HepG2 (cell line): ENCODE results near the gene ZNG1C. TPM values are rescaled to one million over a fixed set of nuclear protein-coding genes. Genes with fewer than 3 reads are reported as not detected.
"Not testable (repeated sequence)": the region's sequence is repeated elsewhere in the genome, so short reads cannot be mapped to it uniquely, and the experiment has no call there.

ENCODE experiments used
- ATAC-seq: fragments of 200-7000 bp; cut with Tn5 transposase; 3 replicates; pipeline ENCODE4 v1.9.1; 2020; ENCODE audit warnings: mild to moderate bottlenecking, moderate library complexity
- BruUV-seq: library from RNA; stranded (reverse); fragments of 400-500 nt; replicated peaks from 2 replicates; lab custom pipeline; 2021; lab: Mats Ljungman, UMichigan
- CTCF ChIA-PET: fragments of 300-600 bp; formaldehyde crosslinking; extraction: SDS; loops from one replicate; lab custom pipeline; 2021; ENCODE audit warnings: low total read pairs, inconsistent platforms, low intra/inter-chr PET ratio; lab: Yijun Ruan, JAX
- POLR2A ChIA-PET: fragments of 350-600 bp; sonication (Branson Sonifier 250); formaldehyde crosslinking; loops from one replicate; lab custom pipeline; 2020; ENCODE audit warnings: antibody characterized with exemption, inconsistent platforms; lab: Yijun Ruan, JAX
- DNase-seq: peaks from one replicate; pipeline ENCODE4 v3.0.0-alpha.2; 2015; ENCODE audit warnings: low spot score
- FAIRE-seq: peaks from 3 replicates; lab custom pipeline; 2011; peaks lifted over from hg19 to GRCh38; lab: Jason Lieb, UNC
- H2AFZ ChIP-seq: one replicate; pipeline ENCODE4 v1.6.1; 2011; ENCODE audit warnings: low read length, inconsistent platforms
- H3K27ac ChIP-seq: fragments of 300-600 bp; 3 replicates; pipeline ENCODE4 v1.8.0; 2011; ENCODE audit warnings: mixed run types, mild to moderate bottlenecking, mixed read lengths, low read length, inconsistent platforms; ENCODE audit not compliant: insufficient read depth; ENCODE audit errors: extremely low read length
- H3K27me3 ChIP-seq, 2 experiments: fragments of 200-600 bp in 1 of 2; 2 replicates in 1 of 2; 3 replicates in 1 of 2; pipeline versions ENCODE4 v1.6.0 to v1.8.0; 2011; ENCODE audit warnings: low read length in 2 of 2, mild to moderate bottlenecking in 2 of 2, moderate library complexity in 2 of 2, inconsistent platforms in 1 of 2; ENCODE audit not compliant: insufficient read depth in 2 of 2, control insufficient read depth in 1 of 2
- H3K36me3 ChIP-seq, 2 experiments: fragments of 200-600 bp in 1 of 2; replicated peaks in 1 of 2; 2 replicates in 1 of 2; 3 replicates in 1 of 2; pipeline versions ENCODE4 v1.5.1 to v1.8.0; 2011; ENCODE audit warnings: low read length in 2 of 2, inconsistent platforms in 1 of 2; ENCODE audit not compliant: insufficient read depth in 2 of 2, control insufficient read depth in 1 of 2
- H3K4me1 ChIP-seq: 2 replicates; pipeline ENCODE4 v1.5.1; 2012; ENCODE audit warnings: low read length, inconsistent platforms; ENCODE audit not compliant: insufficient read depth
- H3K4me2 ChIP-seq: 2 replicates; pipeline ENCODE4 v1.6.0; 2011; ENCODE audit warnings: low read depth, low read length, inconsistent platforms
- H3K4me3 ChIP-seq, 3 experiments: fragments of 200-600 bp in 1 of 3; sonication (generic), shearing (Covaris generic) in 1 of 3; replicated peaks in 1 of 3; 2 replicates each; pipeline ENCODE4 v1.5.1; 2011 to 2016; ENCODE audit warnings: low read length in 3 of 3, inconsistent platforms in 2 of 3, low read depth in 2 of 3, mild to moderate bottlenecking in 2 of 3, control low read depth in 1 of 3, mixed read lengths in 1 of 3; ENCODE audit not compliant: insufficient read depth in 1 of 3
- H3K79me2 ChIP-seq: one replicate; pipeline ENCODE4 v1.6.1; 2011; ENCODE audit warnings: low read length, inconsistent platforms; ENCODE audit not compliant: insufficient read depth
- H3K9ac ChIP-seq: 2 replicates; pipeline ENCODE4 v1.6.0; 2011; ENCODE audit warnings: mild to moderate bottlenecking, low read depth, low read length, inconsistent platforms; ENCODE audit not compliant: insufficient read depth
- H3K9me3 ChIP-seq: 2 replicates; pipeline ENCODE4 v1.5.1; 2012; ENCODE audit warnings: mild to moderate bottlenecking, low read length
- H4K20me1 ChIP-seq: 2 replicates; pipeline ENCODE4 v1.6.0; 2011; ENCODE audit warnings: inconsistent platforms, mild to moderate bottlenecking, low read length, moderate library complexity; ENCODE audit not compliant: insufficient read depth
- WGBS: methylation state at CpG from one replicate; pipeline ENCODE4 v1.1.6; 2017; ENCODE audit warnings: low lambda C conversion rate; 5-methylcytosine and 5-hydroxymethylcytosine counted together
- in situ Hi-C: cut with HindIII; loops from 2 replicates; pipeline ENCODE4 v1.10.0; 2017; ENCODE audit warnings: low pct_unique_long_range_greater_than_20kb; ENCODE audit not compliant: extremely low pct_ligation_motif_present
- intact Hi-C: fragments of 100-400 bp; cut with micrococcal nuclease; formaldehyde crosslinking; loops from one replicate; pipeline ENCODE4 v1.10.0; 2022; ENCODE audit not compliant: unreplicated experiment
- polyA plus RNA-seq, 8 experiments: library from polyadenylated mRNA; depleted of rRNA in 3 of 8; stranded (reverse) in 7 of 8; unstranded in 1 of 8; fragments of >200 nt; fragmentation: Illumina TruSeq in 4 of 8; extraction: Trizol in 4 of 8; gene quantifications; 2 replicates each; pipeline versions ENCODE4 v1.2.1 to v1.2.3, GENCODE V29; 2011 to 2016; ENCODE audit warnings: low read depth in 4 of 8, missing spikeins in 1 of 8, mixed read lengths in 1 of 8; ENCODE audit not compliant: insufficient read depth in 1 of 8
- total RNA-seq, 5 experiments: library from RNA; depleted of rRNA; stranded (reverse); fragments of >200 nt; fragmentation: Illumina TruSeq; extraction: Trizol; gene quantifications; 2 replicates each; pipeline ENCODE4 v1.2.3, GENCODE V29; 2016; ENCODE audit warnings: low read depth in 1 of 5

The ZNG1C gene
- total and polyA plus RNA-seq, 2 of the 13 experiments (the other 11 are each of a cell fraction or from before 2014, with no cell fraction given) = 30.9 to 70.3 TPM

GRCh38 chr9:68311208-68311607 lies 69.4 kb downstream of the ZNG1C start:
- ATAC-seq, intact Hi-C loops, POLR2A ChIA-PET, H3K4me2 ChIP-seq, H3K9me3 ChIP-seq, H3K4me1 ChIP-seq, H3K4me3 ChIP-seq, H3K27me3 ChIP-seq, DNase-seq, H3K79me2 ChIP-seq, H2AFZ ChIP-seq, BruUV-seq, in situ Hi-C loops, H4K20me1 ChIP-seq, H3K9ac ChIP-seq, H3K36me3 ChIP-seq, FAIRE-seq, CTCF ChIA-PET, H3K27ac ChIP-seq: not testable (repeated sequence)
- no CpG with 5 or more reads among the region's 5 CpGs for WGBS

GRCh38 chr9:68318209-68318608 lies 76.4 kb downstream of the ZNG1C start:
- H3K27me3 ChIP-seq, intact Hi-C loops, BruUV-seq: not testable (repeated sequence)

GRCh38 chr9:68323749-68324148 lies 82.0 kb downstream of the ZNG1C start:
- H3K27ac ChIP-seq, H4K20me1 ChIP-seq, H3K79me2 ChIP-seq, CTCF ChIA-PET, H3K27me3 ChIP-seq, ATAC-seq, FAIRE-seq, H3K4me2 ChIP-seq, H2AFZ ChIP-seq, H3K4me3 ChIP-seq, H3K9ac ChIP-seq, intact Hi-C loops, BruUV-seq, H3K4me1 ChIP-seq, H3K9me3 ChIP-seq, H3K36me3 ChIP-seq, DNase-seq, POLR2A ChIA-PET, in situ Hi-C loops: not testable (repeated sequence)
- WGBS = 67% methylated on average over 6 of the region's 24 CpGs

More at GRCh38 chr9:68318209-68318608, 76.4 kb downstream of the ZNG1C start:
- H3K36me3 ChIP-seq, H3K27ac ChIP-seq, H4K20me1 ChIP-seq, H3K79me2 ChIP-seq, CTCF ChIA-PET, in situ Hi-C loops, POLR2A ChIA-PET, DNase-seq, H3K4me3 ChIP-seq, H3K4me2 ChIP-seq, H3K9me3 ChIP-seq, ATAC-seq, FAIRE-seq, H3K4me1 ChIP-seq, H2AFZ ChIP-seq, H3K9ac ChIP-seq: not testable (repeated sequence)
- 51% methylated on average over 10 of the region's 10 CpGs for WGBS

GRCh38 chr9:68324518-68324917 lies 82.7 kb downstream of the ZNG1C start:
- H3K4me1 ChIP-seq, H3K27me3 ChIP-seq, H3K4me3 ChIP-seq, H3K4me2 ChIP-seq, H3K9ac ChIP-seq, intact Hi-C loops, H4K20me1 ChIP-seq, H3K9me3 ChIP-seq, H3K36me3 ChIP-seq, FAIRE-seq, H3K27ac ChIP-seq, BruUV-seq, H3K79me2 ChIP-seq, H2AFZ ChIP-seq, DNase-seq, ATAC-seq, POLR2A ChIA-PET, CTCF ChIA-PET, in situ Hi-C loops: not testable (repeated sequence)
- 22% methylated on average over 4 of the region's 20 CpGs for WGBS
